ENCODE results near the gene CEP83.

CEP83 gene

DNA sequence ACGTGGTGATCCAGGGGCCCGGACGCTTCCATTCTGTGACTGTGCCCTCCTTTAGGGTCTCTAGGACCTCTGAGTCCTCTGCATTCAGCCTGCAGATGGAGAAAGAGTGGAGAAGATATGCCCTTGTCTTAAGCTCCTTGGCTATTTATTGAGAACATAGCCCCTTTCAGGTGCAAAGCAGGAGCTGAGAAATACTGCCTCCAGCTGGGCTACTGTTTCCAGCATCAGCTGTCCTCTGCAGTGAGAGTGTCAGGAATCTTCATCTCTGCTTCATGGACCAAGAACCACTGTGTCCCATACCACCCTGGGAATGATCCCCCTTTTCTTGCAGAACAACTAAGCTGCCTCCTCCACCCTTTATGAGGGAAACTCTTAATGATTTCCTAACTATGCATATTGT, 47.8 kb upstream of the CEP83 start (continued):
- TF ChIP-seq, protein P1, sequence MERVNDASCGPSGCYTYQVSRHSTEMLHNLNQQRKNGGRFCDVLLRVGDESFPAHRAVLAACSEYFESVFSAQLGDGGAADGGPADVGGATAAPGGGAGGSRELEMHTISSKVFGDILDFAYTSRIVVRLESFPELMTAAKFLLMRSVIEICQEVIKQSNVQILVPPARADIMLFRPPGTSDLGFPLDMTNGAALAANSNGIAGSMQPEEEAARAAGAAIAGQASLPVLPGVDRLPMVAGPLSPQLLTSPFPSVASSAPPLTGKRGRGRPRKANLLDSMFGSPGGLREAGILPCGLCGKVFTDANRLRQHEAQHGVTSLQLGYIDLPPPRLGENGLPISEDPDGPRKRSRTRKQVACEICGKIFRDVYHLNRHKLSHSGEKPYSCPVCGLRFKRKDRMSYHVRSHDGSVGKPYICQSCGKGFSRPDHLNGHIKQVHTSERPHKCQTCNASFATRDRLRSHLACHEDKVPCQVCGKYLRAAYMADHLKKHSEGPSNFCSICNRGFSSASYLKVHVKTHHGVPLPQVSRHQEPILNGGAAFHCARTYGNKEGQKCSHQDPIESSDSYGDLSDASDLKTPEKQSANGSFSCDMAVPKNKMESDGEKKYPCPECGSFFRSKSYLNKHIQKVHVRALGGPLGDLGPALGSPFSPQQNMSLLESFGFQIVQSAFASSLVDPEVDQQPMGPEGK (CRISPR knock-in tag; IDR thresholded peaks at IDR 0.05; ENCODE audit: borderline replicate concordance): no peak
- TF ChIP-seq SNAI2 (CRISPR knock-in tag; IDR thresholded peaks at IDR 0.05): no peak
- no peak for TF ChIP-seq ZC3H10 (CRISPR knock-in tag; IDR thresholded peaks at IDR 0.05)
- TF ChIP-seq, protein P2, sequence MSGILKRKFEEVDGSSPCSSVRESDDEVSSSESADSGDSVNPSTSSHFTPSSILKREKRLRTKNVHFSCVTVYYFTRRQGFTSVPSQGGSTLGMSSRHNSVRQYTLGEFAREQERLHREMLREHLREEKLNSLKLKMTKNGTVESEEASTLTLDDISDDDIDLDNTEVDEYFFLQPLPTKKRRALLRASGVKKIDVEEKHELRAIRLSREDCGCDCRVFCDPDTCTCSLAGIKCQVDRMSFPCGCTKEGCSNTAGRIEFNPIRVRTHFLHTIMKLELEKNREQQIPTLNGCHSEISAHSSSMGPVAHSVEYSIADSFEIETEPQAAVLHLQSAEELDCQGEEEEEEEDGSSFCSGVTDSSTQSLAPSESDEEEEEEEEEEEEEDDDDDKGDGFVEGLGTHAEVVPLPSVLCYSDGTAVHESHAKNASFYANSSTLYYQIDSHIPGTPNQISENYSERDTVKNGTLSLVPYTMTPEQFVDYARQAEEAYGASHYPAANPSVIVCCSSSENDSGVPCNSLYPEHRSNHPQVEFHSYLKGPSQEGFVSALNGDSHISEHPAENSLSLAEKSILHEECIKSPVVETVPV (CRISPR knock-in tag; IDR thresholded peaks at IDR 0.05): no peak
- no peak for TF ChIP-seq ZNF8 (CRISPR knock-in tag; IDR thresholded peaks at IDR 0.05)

DNA sequence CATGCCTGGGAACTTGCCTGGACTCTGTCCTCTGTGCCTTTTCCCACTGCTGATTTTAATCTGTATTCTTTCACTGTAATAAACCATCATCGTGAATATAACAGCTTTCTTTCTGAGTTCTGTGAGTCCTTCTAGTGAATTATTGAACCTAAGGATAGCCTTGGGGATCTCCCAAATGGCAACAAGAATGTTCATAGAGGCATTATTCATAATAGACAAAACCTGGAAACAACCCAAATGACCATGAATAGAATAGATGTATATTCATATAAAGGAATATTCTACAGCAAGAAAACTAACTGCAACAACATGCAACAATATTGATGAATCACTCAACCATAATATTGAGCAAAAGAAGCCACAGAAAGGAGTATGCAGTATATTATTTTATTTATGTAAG, 44.7 kb upstream of the CEP83 start:
- no peak for ATAC-seq
- TF ChIP-seq, protein P3, sequence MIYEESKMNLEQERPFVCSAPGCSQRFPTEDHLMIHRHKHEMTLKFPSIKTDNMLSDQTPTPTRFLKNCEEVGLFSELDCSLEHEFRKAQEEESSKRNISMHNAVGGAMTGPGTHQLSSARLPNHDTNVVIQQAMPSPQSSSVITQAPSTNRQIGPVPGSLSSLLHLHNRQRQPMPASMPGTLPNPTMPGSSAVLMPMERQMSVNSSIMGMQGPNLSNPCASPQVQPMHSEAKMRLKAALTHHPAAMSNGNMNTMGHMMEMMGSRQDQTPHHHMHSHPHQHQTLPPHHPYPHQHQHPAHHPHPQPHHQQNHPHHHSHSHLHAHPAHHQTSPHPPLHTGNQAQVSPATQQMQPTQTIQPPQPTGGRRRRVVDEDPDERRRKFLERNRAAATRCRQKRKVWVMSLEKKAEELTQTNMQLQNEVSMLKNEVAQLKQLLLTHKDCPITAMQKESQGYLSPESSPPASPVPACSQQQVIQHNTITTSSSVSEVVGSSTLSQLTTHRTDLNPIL (CRISPR knock-in tag; IDR thresholded peaks at IDR 0.05; ENCODE audit: low read depth): no peak
- no peak for TF ChIP-seq GLIS3 (CRISPR knock-in tag; IDR thresholded peaks at IDR 0.05)
- TF ChIP-seq CSDC2 (CRISPR knock-in tag; IDR thresholded peaks at IDR 0.05): no peak
- no peak for TF ChIP-seq ZNF70 (CRISPR knock-in tag; IDR thresholded peaks at IDR 0.05)
- no peak for TF ChIP-seq PPARA (CRISPR knock-in tag; IDR thresholded peaks at IDR 0.05; ENCODE audit: borderline replicate concordance)
- TF ChIP-seq, protein P2 (CRISPR knock-in tag; IDR thresholded peaks at IDR 0.05): no peak
- TF ChIP-seq ZFP30 (CRISPR knock-in tag; IDR thresholded peaks at IDR 0.05): no peak
- TF ChIP-seq ARNTL (CRISPR knock-in tag; IDR thresholded peaks at IDR 0.05; ENCODE audit: borderline replicate concordance, low read depth): no peak
- TF ChIP-seq RARB (CRISPR knock-in tag; IDR thresholded peaks at IDR 0.05): no peak
- TF ChIP-seq ZNF8 (CRISPR knock-in tag; IDR thresholded peaks at IDR 0.05): no peak
- no peak for TF ChIP-seq ZNF565 (CRISPR knock-in tag; conservative IDR thresholded peaks at IDR 0.05; ENCODE audit: low read depth)
- no peak for TF ChIP-seq ZC3H10 (CRISPR knock-in tag; IDR thresholded peaks at IDR 0.05)
- no peak for TF ChIP-seq BACH2 (CRISPR knock-in tag; IDR thresholded peaks at IDR 0.05; ENCODE audit: borderline replicate concordance)
- TF ChIP-seq TCF4 (CRISPR knock-in tag; IDR thresholded peaks at IDR 0.05; ENCODE audit: borderline replicate concordance): no peak
- no peak for TF ChIP-seq ZFP3 (CRISPR knock-in tag; IDR thresholded peaks at IDR 0.05)
- TF ChIP-seq, protein P4, sequence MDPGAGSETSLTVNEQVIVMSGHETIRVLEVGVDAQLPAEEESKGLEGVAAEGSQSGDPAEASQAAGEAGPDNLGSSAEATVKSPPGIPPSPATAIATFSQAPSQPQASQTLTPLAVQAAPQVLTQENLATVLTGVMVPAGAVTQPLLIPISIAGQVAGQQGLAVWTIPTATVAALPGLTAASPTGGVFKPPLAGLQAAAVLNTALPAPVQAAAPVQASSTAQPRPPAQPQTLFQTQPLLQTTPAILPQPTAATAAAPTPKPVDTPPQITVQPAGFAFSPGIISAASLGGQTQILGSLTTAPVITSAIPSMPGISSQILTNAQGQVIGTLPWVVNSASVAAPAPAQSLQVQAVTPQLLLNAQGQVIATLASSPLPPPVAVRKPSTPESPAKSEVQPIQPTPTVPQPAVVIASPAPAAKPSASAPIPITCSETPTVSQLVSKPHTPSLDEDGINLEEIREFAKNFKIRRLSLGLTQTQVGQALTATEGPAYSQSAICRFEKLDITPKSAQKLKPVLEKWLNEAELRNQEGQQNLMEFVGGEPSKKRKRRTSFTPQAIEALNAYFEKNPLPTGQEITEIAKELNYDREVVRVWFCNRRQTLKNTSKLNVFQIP (CRISPR knock-in tag; IDR thresholded peaks at IDR 0.05; ENCODE audit: borderline replicate concordance, low read depth): no peak

DNA sequence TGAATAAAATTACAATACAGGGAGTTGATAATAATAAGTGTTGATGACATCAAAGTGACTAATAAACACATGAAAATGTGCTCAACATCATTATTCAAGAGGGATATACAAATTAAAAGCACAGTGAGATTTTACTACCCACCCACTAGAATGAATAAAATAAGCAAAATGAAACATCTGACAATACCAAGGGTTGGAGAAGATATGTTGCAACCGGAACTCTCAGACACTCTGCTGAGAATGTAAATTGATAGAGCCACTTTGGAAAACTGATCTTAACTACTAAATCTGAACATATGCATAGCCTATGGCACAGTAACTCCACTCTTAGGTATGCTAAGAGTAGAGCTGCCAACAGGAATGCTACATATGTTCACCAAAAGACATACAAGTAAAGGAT, 44.0 kb upstream of the CEP83 start:
- ATAC-seq: no peak
- TF ChIP-seq, protein P5, sequence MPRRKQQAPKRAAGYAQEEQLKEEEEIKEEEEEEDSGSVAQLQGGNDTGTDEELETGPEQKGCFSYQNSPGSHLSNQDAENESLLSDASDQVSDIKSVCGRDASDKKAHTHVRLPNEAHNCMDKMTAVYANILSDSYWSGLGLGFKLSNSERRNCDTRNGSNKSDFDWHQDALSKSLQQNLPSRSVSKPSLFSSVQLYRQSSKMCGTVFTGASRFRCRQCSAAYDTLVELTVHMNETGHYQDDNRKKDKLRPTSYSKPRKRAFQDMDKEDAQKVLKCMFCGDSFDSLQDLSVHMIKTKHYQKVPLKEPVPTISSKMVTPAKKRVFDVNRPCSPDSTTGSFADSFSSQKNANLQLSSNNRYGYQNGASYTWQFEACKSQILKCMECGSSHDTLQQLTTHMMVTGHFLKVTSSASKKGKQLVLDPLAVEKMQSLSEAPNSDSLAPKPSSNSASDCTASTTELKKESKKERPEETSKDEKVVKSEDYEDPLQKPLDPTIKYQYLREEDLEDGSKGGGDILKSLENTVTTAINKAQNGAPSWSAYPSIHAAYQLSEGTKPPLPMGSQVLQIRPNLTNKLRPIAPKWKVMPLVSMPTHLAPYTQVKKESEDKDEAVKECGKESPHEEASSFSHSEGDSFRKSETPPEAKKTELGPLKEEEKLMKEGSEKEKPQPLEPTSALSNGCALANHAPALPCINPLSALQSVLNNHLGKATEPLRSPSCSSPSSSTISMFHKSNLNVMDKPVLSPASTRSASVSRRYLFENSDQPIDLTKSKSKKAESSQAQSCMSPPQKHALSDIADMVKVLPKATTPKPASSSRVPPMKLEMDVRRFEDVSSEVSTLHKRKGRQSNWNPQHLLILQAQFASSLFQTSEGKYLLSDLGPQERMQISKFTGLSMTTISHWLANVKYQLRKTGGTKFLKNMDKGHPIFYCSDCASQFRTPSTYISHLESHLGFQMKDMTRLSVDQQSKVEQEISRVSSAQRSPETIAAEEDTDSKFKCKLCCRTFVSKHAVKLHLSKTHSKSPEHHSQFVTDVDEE (CRISPR knock-in tag; IDR thresholded peaks at IDR 0.05): no peak
- TF ChIP-seq TOX (CRISPR knock-in tag; IDR thresholded peaks at IDR 0.05; ENCODE audit: borderline replicate concordance) (no peak), CSDC2 (CRISPR knock-in tag; IDR thresholded peaks at IDR 0.05) (no peak), BACH2 (CRISPR knock-in tag; IDR thresholded peaks at IDR 0.05; ENCODE audit: borderline replicate concordance) (no peak), ISL1 (CRISPR knock-in tag; IDR thresholded peaks at IDR 0.05) (no peak), ZFP3 (CRISPR knock-in tag; IDR thresholded peaks at IDR 0.05) (no peak), SNAI2 (CRISPR knock-in tag; IDR thresholded peaks at IDR 0.05) (no peak), TCF4 (CRISPR knock-in tag; IDR thresholded peaks at IDR 0.05; ENCODE audit: borderline replicate concordance) (no peak), ZFP30 (CRISPR knock-in tag; IDR thresholded peaks at IDR 0.05) (no peak), ZNF70 (CRISPR knock-in tag; IDR thresholded peaks at IDR 0.05) (no peak)
- TF ChIP-seq, protein P2 (CRISPR knock-in tag; IDR thresholded peaks at IDR 0.05): no peak
- TF ChIP-seq, protein P1 (CRISPR knock-in tag; IDR thresholded peaks at IDR 0.05; ENCODE audit: borderline replicate concordance): no peak
- TF ChIP-seq, protein P4 (CRISPR knock-in tag; IDR thresholded peaks at IDR 0.05; ENCODE audit: borderline replicate concordance, low read depth): no peak
